Endothelial cell of umbilical vein (primary cell): ENCODE data around the gene VPS8. TPM values are rescaled to one million over a fixed set of nuclear protein-coding genes. Genes with fewer than 3 reads are reported as not detected.

Source experiments
- BruUV-seq: library from RNA; stranded (reverse); fragments of 400-500 nt; replicated peaks from 2 replicates; lab custom pipeline; 2021; lab: Mats Ljungman, UMichigan
- CTCF ChIA-PET: fragments of 300-600, 350-600 bp; sonication (Branson Sonifier 250); formaldehyde crosslinking; loops from one replicate; lab custom pipeline; 2021; ENCODE audit warnings: antibody characterized with exemption, inconsistent platforms; lab: Charles Lee
- POLR2A ChIA-PET: fragments of 300-600, 350-600 bp; sonication (Branson Sonifier 250); formaldehyde crosslinking; loops from one replicate; lab custom pipeline; 2021; ENCODE audit warnings: antibody characterized with exemption, inconsistent platforms; lab: Charles Lee
- DNase-seq: peaks from one replicate; pipeline ENCODE4 v3.0.0-alpha.2; 2011; ENCODE audit warnings: low read depth, low spot score
- FAIRE-seq: peaks from 2 replicates; lab custom pipeline; 2011; peaks lifted over from hg19 to GRCh38; lab: Jason Lieb, UNC
- H2AFZ ChIP-seq: 2 replicates; pipeline ENCODE4 v1.6.0; 2012; ENCODE audit warnings: low read depth, low read length, control low read depth, inconsistent platforms
- H3K27ac ChIP-seq: 2 replicates; pipeline ENCODE4 v1.5.1; 2011; ENCODE audit warnings: low read depth, mild to moderate bottlenecking, control low read depth, low read length, moderate library complexity; ENCODE audit not compliant: insufficient read depth
- H3K27me3 ChIP-seq, 2 experiments: 2 replicates each; pipeline versions ENCODE4 v1.6.0 to v1.6.1; 2011; ENCODE audit warnings: low read length in 2 of 2, mixed read lengths in 1 of 2; ENCODE audit not compliant: control insufficient read depth in 2 of 2, insufficient read depth in 2 of 2
- H3K36me3 ChIP-seq, 2 experiments: 2 replicates in 1 of 2; 3 replicates in 1 of 2; pipeline ENCODE4 v1.5.1; 2011; ENCODE audit warnings: low read length in 2 of 2, mild to moderate bottlenecking in 1 of 2, moderate library complexity in 1 of 2; ENCODE audit not compliant: control insufficient read depth in 2 of 2, insufficient read depth in 2 of 2; ENCODE audit errors: extremely low read depth in 1 of 2
- H3K4me1 ChIP-seq: 3 replicates; pipeline ENCODE4 v1.5.1; 2011; ENCODE audit warnings: mild to moderate bottlenecking, low read length; ENCODE audit not compliant: control insufficient read depth, insufficient read depth; ENCODE audit errors: extremely low read depth
- H3K4me2 ChIP-seq: 2 replicates; pipeline ENCODE4 v1.6.1; 2011; ENCODE audit warnings: low read length, control low read depth, mixed read lengths; ENCODE audit not compliant: insufficient read depth
- H3K4me3 ChIP-seq, 3 experiments: fragments of 200-600 bp in 1 of 3; sonication (generic), shearing (Covaris generic) in 1 of 3; replicated peaks in 1 of 3; 2 replicates each; pipeline ENCODE4 v1.5.1; 2011 to 2016; ENCODE audit warnings: control low read depth in 3 of 3, low read length in 3 of 3, mild to moderate bottlenecking in 2 of 3, inconsistent platforms in 1 of 3, low read depth in 1 of 3, moderate library complexity in 1 of 3; ENCODE audit not compliant: insufficient read depth in 1 of 3
- H3K79me2 ChIP-seq: 2 replicates; pipeline ENCODE4 v1.6.0; 2012; ENCODE audit warnings: low read length, inconsistent platforms; ENCODE audit not compliant: control insufficient read depth, insufficient read depth
- H3K9ac ChIP-seq: replicated peaks from 2 replicates; pipeline ENCODE3; 2011; ENCODE audit warnings: low read length, control low read depth; ENCODE audit not compliant: insufficient read depth; ENCODE audit errors: extremely low read depth
- H3K9me1 ChIP-seq: replicated peaks from 3 replicates; pipeline ENCODE4 v1.6.0; 2011; ENCODE audit warnings: mild to moderate bottlenecking, low read length; ENCODE audit not compliant: control insufficient read depth, insufficient read depth; ENCODE audit errors: extremely low read depth
- H3K9me3 ChIP-seq: replicated peaks from 2 replicates; pipeline ENCODE4 v1.5.1; 2012; ENCODE audit warnings: low read length, inconsistent platforms; ENCODE audit not compliant: control insufficient read depth, insufficient read depth
- H4K20me1 ChIP-seq: replicated peaks from 2 replicates; pipeline ENCODE3; 2011; ENCODE audit warnings: mild to moderate bottlenecking, low read length; ENCODE audit not compliant: control insufficient read depth, insufficient read depth; ENCODE audit errors: extremely low read depth
- EZH2 ChIP-seq: IDR thresholded peaks from 2 replicates; pipeline ENCODE4 v1.6.1; 2012; ENCODE audit warnings: borderline replicate concordance, low read depth, mild to moderate bottlenecking, moderate library complexity, low read length, inconsistent platforms; ENCODE audit not compliant: severe bottlenecking
- FOS ChIP-seq: IDR thresholded peaks from 2 replicates; pipeline ENCODE4 v1.6.1; 2011; ENCODE audit warnings: mild to moderate bottlenecking, low read length, moderate library complexity, borderline replicate concordance; ENCODE audit not compliant: insufficient read depth
- GATA2 ChIP-seq: IDR thresholded peaks from 2 replicates; pipeline ENCODE4 v1.7.0; 2011; ENCODE audit warnings: low read depth, mild to moderate bottlenecking, moderate library complexity, mixed read lengths, low read length; ENCODE audit not compliant: insufficient read length, insufficient read depth
- JUN ChIP-seq: IDR thresholded peaks from 2 replicates; pipeline ENCODE4 v1.6.1; 2011; ENCODE audit warnings: borderline replicate concordance, low read depth; ENCODE audit not compliant: insufficient read length, insufficient read depth
- MYC ChIP-seq: IDR thresholded peaks from one replicate; pipeline ENCODE4 v1.6.1; 2011; ENCODE audit warnings: mild to moderate bottlenecking, low read depth, low read length
- POLR2A ChIP-seq: IDR thresholded peaks from 2 replicates; pipeline ENCODE4 v1.6.1; 2012; ENCODE audit warnings: low read depth, mild to moderate bottlenecking, control low read depth, low read length
- POLR2AphosphoS5 ChIP-seq: IDR thresholded peaks from 2 replicates; pipeline ENCODE4 v1.6.1; 2012; ENCODE audit warnings: low read depth, mild to moderate bottlenecking, control low read depth, low read length, moderate library complexity; ENCODE audit not compliant: insufficient read depth
- dilution Hi-C: fragments of 300-500 bp; cut with MboI; formaldehyde crosslinking; loops from one replicate; pipeline ENCODE4 v1.15.0; 2019; ENCODE audit warnings: low sequenced_read_pairs; ENCODE audit not compliant: extremely low pct_ligation_motif_present
- intact Hi-C: fragments of 100-400 bp; cut with micrococcal nuclease; formaldehyde crosslinking; loops from one replicate; pipeline ENCODE4 v1.10.0; 2022
- polyA plus RNA-seq, 4 experiments: library from polyadenylated mRNA; depleted of rRNA in 3 of 4; stranded (reverse) in 3 of 4; unstranded in 1 of 4; fragments of >200 nt; gene quantifications; 2 replicates each; pipeline versions ENCODE4 v1.2.1 to v1.2.3, GENCODE V29; 2011 to 2012; ENCODE audit warnings: missing spikeins in 1 of 4
- total RNA-seq: library from RNA; stranded (reverse); gene quantifications from 2 replicates; pipeline ENCODE4 v1.2.3, GENCODE V29; 2021
- TF ChIP-seq, protein P1 (sequence below), 2 donors: IDR thresholded peaks; 1 replicate in 1 of 2; 2 replicates in 1 of 2; pipeline ENCODE4 v1.5.1; 2011; ENCODE audit warnings: low read length in 2 of 2, mild to moderate bottlenecking in 2 of 2, moderate library complexity in 2 of 2, control low read depth in 1 of 2, inconsistent platforms in 1 of 2, low read depth in 1 of 2; ENCODE audit not compliant: insufficient read depth in 1 of 2; ENCODE audit errors: extremely low read depth in 1 of 2
- TF ChIP-seq, protein P2 (sequence below): IDR thresholded peaks from 2 replicates; pipeline ENCODE4 v1.6.1; 2011; ENCODE audit not compliant: insufficient read depth, insufficient read length

The VPS8 gene
- total and polyA plus RNA-seq, 2 donors (not counting 3 experiments of a cell fraction or from before 2014, with no cell fraction given), result 13.7 to 51.6 TPM

DNA sequence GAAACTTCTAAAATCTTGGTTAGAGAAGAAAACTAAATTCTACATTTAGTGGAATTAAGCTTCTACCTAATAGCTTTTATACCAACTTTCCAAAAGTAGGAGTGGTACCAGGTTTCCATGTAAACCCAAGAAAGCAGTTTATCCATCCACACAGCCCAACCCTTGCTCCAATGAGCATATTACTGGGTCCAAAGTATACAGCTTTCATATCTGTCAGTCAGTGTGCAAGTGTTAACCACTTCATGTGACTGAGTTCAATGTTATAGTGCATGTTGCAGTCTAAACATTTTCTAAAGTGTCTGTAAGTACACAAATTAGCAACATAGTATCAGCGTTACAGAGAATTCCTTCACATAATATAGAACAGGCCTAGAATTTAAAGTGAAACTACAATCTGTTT is 267.7 kb downstream of the VPS8 start:
- DNase-seq (no peak), FAIRE-seq (no peak)
- no peak overlapping the region for H2AFZ ChIP-seq
- no peaks in the 10 kb centered on the region for H3K36me3 ChIP-seq
- no TSS peak for BruUV-seq
- peaks cover 0 to 3% of the 10 kb centered on the region in 2 experiments for H3K27me3 ChIP-seq
- ChIA-PET CTCF (no interaction called here), POLR2A (no interaction called here)
- intact Hi-C loops, result no loop called here
- H3K9ac ChIP-seq, result no peak overlapping the region
- no peaks in the 10 kb centered on the region for H3K4me1 ChIP-seq
- H3K9me1 ChIP-seq, result no peaks in the 10 kb centered on the region
- H3K4me2 ChIP-seq, result no peak overlapping the region
- TF ChIP-seq POLR2A (no peak), FOS (no peak), EZH2 (no peak), MYC (no peak), GATA2 (no peak), POLR2AphosphoS5 (no peak), JUN (no peak)
- TF ChIP-seq, protein P1, sequence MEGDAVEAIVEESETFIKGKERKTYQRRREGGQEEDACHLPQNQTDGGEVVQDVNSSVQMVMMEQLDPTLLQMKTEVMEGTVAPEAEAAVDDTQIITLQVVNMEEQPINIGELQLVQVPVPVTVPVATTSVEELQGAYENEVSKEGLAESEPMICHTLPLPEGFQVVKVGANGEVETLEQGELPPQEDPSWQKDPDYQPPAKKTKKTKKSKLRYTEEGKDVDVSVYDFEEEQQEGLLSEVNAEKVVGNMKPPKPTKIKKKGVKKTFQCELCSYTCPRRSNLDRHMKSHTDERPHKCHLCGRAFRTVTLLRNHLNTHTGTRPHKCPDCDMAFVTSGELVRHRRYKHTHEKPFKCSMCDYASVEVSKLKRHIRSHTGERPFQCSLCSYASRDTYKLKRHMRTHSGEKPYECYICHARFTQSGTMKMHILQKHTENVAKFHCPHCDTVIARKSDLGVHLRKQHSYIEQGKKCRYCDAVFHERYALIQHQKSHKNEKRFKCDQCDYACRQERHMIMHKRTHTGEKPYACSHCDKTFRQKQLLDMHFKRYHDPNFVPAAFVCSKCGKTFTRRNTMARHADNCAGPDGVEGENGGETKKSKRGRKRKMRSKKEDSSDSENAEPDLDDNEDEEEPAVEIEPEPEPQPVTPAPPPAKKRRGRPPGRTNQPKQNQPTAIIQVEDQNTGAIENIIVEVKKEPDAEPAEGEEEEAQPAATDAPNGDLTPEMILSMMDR (IDR thresholded peaks at IDR 0.05; ENCODE audit: extremely low read depth in 1 of 2, insufficient read depth in 1 of 2, low read depth in 1 of 2, low read length in 2 of 2), result no peak
- TF ChIP-seq, protein P2, sequence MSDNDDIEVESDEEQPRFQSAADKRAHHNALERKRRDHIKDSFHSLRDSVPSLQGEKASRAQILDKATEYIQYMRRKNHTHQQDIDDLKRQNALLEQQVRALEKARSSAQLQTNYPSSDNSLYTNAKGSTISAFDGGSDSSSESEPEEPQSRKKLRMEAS, result no peak
- no peak overlapping the region for H3K27ac ChIP-seq
- no peak overlapping the region for H3K4me3 ChIP-seq
- H3K9me3 ChIP-seq, result no peaks in the 10 kb centered on the region
- no peaks in the 10 kb centered on the region for H3K79me2 ChIP-seq
- no peaks in the 10 kb centered on the region for H4K20me1 ChIP-seq
- dilution Hi-C loops, result no loop called here
